ENCODE results near the gene CAMKK1. TPM values are rescaled to one million over a fixed set of nuclear protein-coding genes. Genes with fewer than 3 reads are reported as not detected.

The CAMKK1 gene
- total RNA-seq, 6 donors from 2014 or later = 4.9 to 23.0 (median 11.0) TPM

- WGBS, 2 donors = 91 to 92% methylated on average over 12 of the region's 12 CpGs
- TF ChIP-seq POLR2AphosphoS5 (IDR thresholded peaks at IDR 0.05) (no peak), CTCF (IDR thresholded peaks at IDR 0.05) (no peak), POLR2A (IDR thresholded peaks at IDR 0.05) (no peak), EP300 (IDR thresholded peaks at IDR 0.05) (no peak)
- DNase-seq (no peak), ATAC-seq (ENCODE audit: low FRiP score in 2 of 2) (no peak)
- no peak overlapping the region for H3K27ac ChIP-seq
- H3K9me3 ChIP-seq = no peaks in the 10 kb centered on the region
- H3K4me1 ChIP-seq = no peaks in the 10 kb centered on the region
- no peak overlapping the region for H3K4me3 ChIP-seq
- H3K36me3 ChIP-seq = peaks cover 33 to 100% (median 64%) of the 10 kb centered on the region in 4 donors
- no peaks in the 10 kb centered on the region for H3K27me3 ChIP-seq
Observed at GRCh38 chr17:3812771-3813170, 80.1 kb downstream of the CAMKK1 start.

GRCh38 chr17:3812284-3812683 lies 80.6 kb downstream of the CAMKK1 start:
- Histone ChIP-seq H3K27me3 (no peaks in the 10 kb centered on the region), H3K36me3 (peaks cover 29 to 100% (median 67%) of the 10 kb centered on the region in 4 donors), H3K27ac (no peak overlapping the region), H3K4me1 (no peaks in the 10 kb centered on the region), H3K4me3 (no peak overlapping the region), H3K9me3 (no peaks in the 10 kb centered on the region)
- 91 to 93% methylated on average over 9 to 10 of the region's 10 CpGs for WGBS, 2 donors
- TF ChIP-seq POLR2A (IDR thresholded peaks at IDR 0.05) = no peak
- no peak for TF ChIP-seq CTCF (IDR thresholded peaks at IDR 0.05)
- TF ChIP-seq POLR2AphosphoS5 (IDR thresholded peaks at IDR 0.05) = no peak
- TF ChIP-seq EP300 (IDR thresholded peaks at IDR 0.05) = no peak
- ATAC-seq (ENCODE audit: low FRiP score in 2 of 2) = no peak
- no peak for DNase-seq

Other genes with a start within 250 kb of the CAMKK1 start
- gene TAX1BP3, start 224.5 kb downstream of the CAMKK1 start, total RNA-seq = 100 to 1,000 TPM in 4 of 6 donors, 10 to 100 TPM in 2; 49.2 to 200 (median 126) TPM
- 10 to 100 TPM in 4 of 6 donors, 1 to 10 TPM in 1, not detected in 1; 9.8 to 38.7 (median 36.5) TPM for gene EMC6, start 224.2 kb downstream of the CAMKK1 start, total RNA-seq
- gene P2RX5, start 196.9 kb downstream of the CAMKK1 start, total RNA-seq = 10 to 100 TPM in 1 of 6 donors, 1 to 10 TPM in 3, under 1 TPM in 1, not detected in 1; 0.46 to 15.7 (median 2.5) TPM
- 1 to 10 TPM in 2 of 6 donors, under 1 TPM in 2, not detected in 2; 0.49 to 1.7 (median 0.81) TPM for gene HASPIN, start 169.2 kb downstream of the CAMKK1 start, total RNA-seq
- gene ITGAE, start 91.9 kb downstream of the CAMKK1 start, total RNA-seq = 10 to 100 TPM; 17.2 to 36.0 (median 26.4) TPM
- gene NCBP3, start 46.8 kb downstream of the CAMKK1 start, total RNA-seq = 10 to 100 TPM; 17.3 to 43.0 (median 32.5) TPM
- gene P2RX1, start 23.4 kb upstream of the CAMKK1 start, total RNA-seq = 10 to 100 TPM in 2 of 6 donors, 1 to 10 TPM in 4; 3.7 to 29.9 (median 9.4) TPM
- 10 to 100 TPM; 27.9 to 82.8 (median 41.4) TPM for gene ATP2A3, start 71.4 kb upstream of the CAMKK1 start, total RNA-seq
- 100 to 1,000 TPM in 1 of 6 donors, 10 to 100 TPM in 5; 45.8 to 188 (median 65.3) TPM for gene ZZEF1, start 250.0 kb upstream of the CAMKK1 start, total RNA-seq